Sigmoid colon (tissue), 3 donors: ENCODE results near the gene TEX28.

Source experiments
- CTCF ChIP-seq, 4 experiments: fragments of 450-650 bp in 3 of 4; fragments of 200-600 bp in 1 of 4; IDR thresholded peaks; one replicate each; pipeline ENCODE4 v1.5.1; 2016 to 2019; ENCODE audit warnings: antibody characterized with exemption in 4 of 4, mild to moderate bottlenecking in 3 of 4, moderate library complexity in 2 of 4
- POLR2A ChIP-seq, 2 donors: fragments of 450-650 bp; IDR thresholded peaks; one replicate each; pipeline ENCODE4 v1.6.1; 2016; ENCODE audit warnings: antibody characterized with exemption in 2 of 2, mild to moderate bottlenecking in 2 of 2, moderate library complexity in 2 of 2

- TF ChIP-seq CTCF (IDR thresholded peaks at IDR 0.05) (no peak), POLR2A (IDR thresholded peaks at IDR 0.05) (no peak)
Measured at GRCh38 chrX:154309041-154309775, 14.3 kb upstream of the TEX28 start.
